H1 (cell line): ENCODE data around the gene SCN4A. TPM values are rescaled to one million over a fixed set of nuclear protein-coding genes. Genes with fewer than 3 reads are reported as not detected.

Source experiments
- polyA plus RNA-seq, 7 experiments: library from polyadenylated mRNA; depleted of rRNA in 3 of 7; stranded (reverse) in 5 of 7; unstranded in 2 of 7; fragments of >200 nt in 5 of 7; fragments of 200-250 nt in 2 of 7; gene quantifications; 1 replicate in 5 of 7; 2 replicates in 1 of 7; 4 replicates in 1 of 7; pipeline versions ENCODE4 v1.2.1 to v1.2.3, GENCODE V29; 2011 to 2013; ENCODE audit warnings: missing spikeins in 2 of 7, mixed read lengths in 2 of 7
- total RNA-seq: library from RNA; stranded (reverse); fragmentation: NEBNext Ultra II Directional; extraction: Animal tissue kit (Norgen Biotek cat#: 25700); gene quantifications from 2 replicates; pipeline ENCODE4 v1.2.1, GENCODE V29; 2021
- TF ChIP-seq, protein P1 (sequence below): fragments of 300-600 bp; sonication (generic); IDR thresholded peaks from 2 replicates; pipeline ENCODE4 v1.7.1; 2012; ENCODE audit warnings: low read length, moderate library complexity, mild to moderate bottlenecking, inconsistent platforms; ENCODE audit not compliant: insufficient replicate concordance

The SCN4A gene
- total and polyA plus RNA-seq, 2 of the 8 experiments (the other 6 are each of a cell fraction or from before 2014, with no cell fraction given) = 5.0 to 8.5 TPM

DNA sequence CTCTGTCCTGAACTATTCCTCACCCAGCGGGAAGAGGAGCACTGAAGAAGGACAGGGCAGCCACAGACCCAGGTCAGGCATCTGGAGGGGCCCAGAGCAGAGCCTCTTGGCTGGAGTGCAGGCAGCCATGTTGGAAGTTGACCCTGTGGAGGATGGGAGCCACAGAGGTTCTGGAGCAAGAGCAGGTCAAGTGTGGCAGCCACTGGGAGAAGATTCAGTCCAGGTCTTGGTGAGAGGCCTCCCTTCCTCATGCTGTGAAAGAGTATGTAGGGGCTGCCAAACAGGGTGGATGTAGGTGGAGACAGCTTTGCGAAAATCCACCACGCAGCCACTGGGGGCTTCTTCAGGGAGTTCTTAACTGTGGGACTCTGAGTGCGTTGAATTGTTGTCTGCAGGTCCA, 40.0 kb downstream of the SCN4A start (continued):
- TF ChIP-seq, protein P1, sequence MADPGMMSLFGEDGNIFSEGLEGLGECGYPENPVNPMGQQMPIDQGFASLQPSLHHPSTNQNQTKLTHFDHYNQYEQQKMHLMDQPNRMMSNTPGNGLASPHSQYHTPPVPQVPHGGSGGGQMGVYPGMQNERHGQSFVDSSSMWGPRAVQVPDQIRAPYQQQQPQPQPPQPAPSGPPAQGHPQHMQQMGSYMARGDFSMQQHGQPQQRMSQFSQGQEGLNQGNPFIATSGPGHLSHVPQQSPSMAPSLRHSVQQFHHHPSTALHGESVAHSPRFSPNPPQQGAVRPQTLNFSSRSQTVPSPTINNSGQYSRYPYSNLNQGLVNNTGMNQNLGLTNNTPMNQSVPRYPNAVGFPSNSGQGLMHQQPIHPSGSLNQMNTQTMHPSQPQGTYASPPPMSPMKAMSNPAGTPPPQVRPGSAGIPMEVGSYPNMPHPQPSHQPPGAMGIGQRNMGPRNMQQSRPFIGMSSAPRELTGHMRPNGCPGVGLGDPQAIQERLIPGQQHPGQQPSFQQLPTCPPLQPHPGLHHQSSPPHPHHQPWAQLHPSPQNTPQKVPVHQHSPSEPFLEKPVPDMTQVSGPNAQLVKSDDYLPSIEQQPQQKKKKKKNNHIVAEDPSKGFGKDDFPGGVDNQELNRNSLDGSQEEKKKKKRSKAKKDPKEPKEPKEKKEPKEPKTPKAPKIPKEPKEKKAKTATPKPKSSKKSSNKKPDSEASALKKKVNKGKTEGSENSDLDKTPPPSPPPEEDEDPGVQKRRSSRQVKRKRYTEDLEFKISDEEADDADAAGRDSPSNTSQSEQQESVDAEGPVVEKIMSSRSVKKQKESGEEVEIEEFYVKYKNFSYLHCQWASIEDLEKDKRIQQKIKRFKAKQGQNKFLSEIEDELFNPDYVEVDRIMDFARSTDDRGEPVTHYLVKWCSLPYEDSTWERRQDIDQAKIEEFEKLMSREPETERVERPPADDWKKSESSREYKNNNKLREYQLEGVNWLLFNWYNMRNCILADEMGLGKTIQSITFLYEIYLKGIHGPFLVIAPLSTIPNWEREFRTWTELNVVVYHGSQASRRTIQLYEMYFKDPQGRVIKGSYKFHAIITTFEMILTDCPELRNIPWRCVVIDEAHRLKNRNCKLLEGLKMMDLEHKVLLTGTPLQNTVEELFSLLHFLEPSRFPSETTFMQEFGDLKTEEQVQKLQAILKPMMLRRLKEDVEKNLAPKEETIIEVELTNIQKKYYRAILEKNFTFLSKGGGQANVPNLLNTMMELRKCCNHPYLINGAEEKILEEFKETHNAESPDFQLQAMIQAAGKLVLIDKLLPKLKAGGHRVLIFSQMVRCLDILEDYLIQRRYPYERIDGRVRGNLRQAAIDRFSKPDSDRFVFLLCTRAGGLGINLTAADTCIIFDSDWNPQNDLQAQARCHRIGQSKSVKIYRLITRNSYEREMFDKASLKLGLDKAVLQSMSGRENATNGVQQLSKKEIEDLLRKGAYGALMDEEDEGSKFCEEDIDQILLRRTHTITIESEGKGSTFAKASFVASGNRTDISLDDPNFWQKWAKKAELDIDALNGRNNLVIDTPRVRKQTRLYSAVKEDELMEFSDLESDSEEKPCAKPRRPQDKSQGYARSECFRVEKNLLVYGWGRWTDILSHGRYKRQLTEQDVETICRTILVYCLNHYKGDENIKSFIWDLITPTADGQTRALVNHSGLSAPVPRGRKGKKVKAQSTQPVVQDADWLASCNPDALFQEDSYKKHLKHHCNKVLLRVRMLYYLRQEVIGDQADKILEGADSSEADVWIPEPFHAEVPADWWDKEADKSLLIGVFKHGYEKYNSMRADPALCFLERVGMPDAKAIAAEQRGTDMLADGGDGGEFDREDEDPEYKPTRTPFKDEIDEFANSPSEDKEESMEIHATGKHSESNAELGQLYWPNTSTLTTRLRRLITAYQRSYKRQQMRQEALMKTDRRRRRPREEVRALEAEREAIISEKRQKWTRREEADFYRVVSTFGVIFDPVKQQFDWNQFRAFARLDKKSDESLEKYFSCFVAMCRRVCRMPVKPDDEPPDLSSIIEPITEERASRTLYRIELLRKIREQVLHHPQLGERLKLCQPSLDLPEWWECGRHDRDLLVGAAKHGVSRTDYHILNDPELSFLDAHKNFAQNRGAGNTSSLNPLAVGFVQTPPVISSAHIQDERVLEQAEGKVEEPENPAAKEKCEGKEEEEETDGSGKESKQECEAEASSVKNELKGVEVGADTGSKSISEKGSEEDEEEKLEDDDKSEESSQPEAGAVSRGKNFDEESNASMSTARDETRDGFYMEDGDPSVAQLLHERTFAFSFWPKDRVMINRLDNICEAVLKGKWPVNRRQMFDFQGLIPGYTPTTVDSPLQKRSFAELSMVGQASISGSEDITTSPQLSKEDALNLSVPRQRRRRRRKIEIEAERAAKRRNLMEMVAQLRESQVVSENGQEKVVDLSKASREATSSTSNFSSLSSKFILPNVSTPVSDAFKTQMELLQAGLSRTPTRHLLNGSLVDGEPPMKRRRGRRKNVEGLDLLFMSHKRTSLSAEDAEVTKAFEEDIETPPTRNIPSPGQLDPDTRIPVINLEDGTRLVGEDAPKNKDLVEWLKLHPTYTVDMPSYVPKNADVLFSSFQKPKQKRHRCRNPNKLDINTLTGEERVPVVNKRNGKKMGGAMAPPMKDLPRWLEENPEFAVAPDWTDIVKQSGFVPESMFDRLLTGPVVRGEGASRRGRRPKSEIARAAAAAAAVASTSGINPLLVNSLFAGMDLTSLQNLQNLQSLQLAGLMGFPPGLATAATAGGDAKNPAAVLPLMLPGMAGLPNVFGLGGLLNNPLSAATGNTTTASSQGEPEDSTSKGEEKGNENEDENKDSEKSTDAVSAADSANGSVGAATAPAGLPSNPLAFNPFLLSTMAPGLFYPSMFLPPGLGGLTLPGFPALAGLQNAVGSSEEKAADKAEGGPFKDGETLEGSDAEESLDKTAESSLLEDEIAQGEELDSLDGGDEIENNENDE = no peak
- TF ChIP-seq, all 59 proteins: peak for 1
